GM23338 (cell line): ENCODE measurements around the gene ROCK2. TPM values are rescaled to one million over a fixed set of nuclear protein-coding genes. Genes with fewer than 3 reads are reported as not detected.
A peak's percentile ranks its signal among the peaks of the same experiment; 100 is the strongest.

Source experiments
- ATAC-seq: fragments of 200-7000 bp; cut with Tn5 transposase; 3 replicates; pipeline ENCODE4 v1.9.1; 2020
- DNase-seq: peaks from one replicate; pipeline ENCODE4 v3.0.0-alpha.2; 2015; ENCODE audit warnings: low spot score
- H2AFZ ChIP-seq: fragments of 200-600 bp; sonication (generic); 2 replicates; pipeline ENCODE4 v1.8.0; 2016; ENCODE audit warnings: antibody characterized with exemption, mild to moderate bottlenecking, moderate library complexity
- H3F3A ChIP-seq: fragments of 200-600 bp; sonication (generic); replicated peaks from 2 replicates; pipeline ENCODE4 v1.8.0; 2017; ENCODE audit warnings: antibody characterized with exemption, mixed run types, low read depth
- H3K27ac ChIP-seq: fragments of 200-600 bp; sonication (generic); 2 replicates; pipeline ENCODE4 v1.6.1; 2016; ENCODE audit warnings: low read depth
- H3K27me3 ChIP-seq: fragments of 200-600 bp; sonication (generic); 2 replicates; pipeline ENCODE4 v1.8.0; 2016; ENCODE audit warnings: mild to moderate bottlenecking, mixed run types, moderate library complexity; ENCODE audit not compliant: insufficient read depth
- H3K36me3 ChIP-seq: fragments of 200-600 bp; sonication (generic); 2 replicates; pipeline ENCODE4 v1.8.0; 2016; ENCODE audit warnings: mild to moderate bottlenecking; ENCODE audit not compliant: insufficient read depth
- H3K4me1 ChIP-seq: fragments of 200-600 bp; sonication (generic); 2 replicates; pipeline ENCODE4 v1.8.0; 2016; ENCODE audit warnings: mild to moderate bottlenecking, moderate library complexity; ENCODE audit not compliant: insufficient read depth
- H3K4me2 ChIP-seq: fragments of 200-600 bp; sonication (generic); 2 replicates; pipeline ENCODE4 v1.7.1; 2017; ENCODE audit warnings: mixed run types
- H3K4me3 ChIP-seq: fragments of 200-600 bp; sonication (generic); 2 replicates; pipeline ENCODE4 v1.6.1; 2016; ENCODE audit warnings: mixed run types
- H3K79me2 ChIP-seq: fragments of 200-600 bp; sonication (generic); replicated peaks from 2 replicates; pipeline ENCODE4 v1.8.0; 2017; ENCODE audit warnings: mild to moderate bottlenecking; ENCODE audit not compliant: insufficient read depth
- H3K9me2 ChIP-seq: fragments of 200-600 bp; sonication (generic); 2 replicates; pipeline ENCODE4 v1.8.0; 2017; ENCODE audit not compliant: insufficient read depth
- H4K20me1 ChIP-seq: fragments of 200-600 bp; sonication (generic); replicated peaks from 2 replicates; pipeline ENCODE4 v1.8.0; 2017; ENCODE audit warnings: mild to moderate bottlenecking; ENCODE audit not compliant: insufficient read depth
- H3K27ac Mint-ChIP-seq: 2 replicates; pipeline ENCODE4 v1.8.0; 2020; ENCODE audit warnings: inconsistent platforms, mild to moderate bottlenecking, moderate library complexity, mixed read lengths
- H3K27me3 Mint-ChIP-seq: 3 replicates; pipeline ENCODE4 v1.8.0; 2022; ENCODE audit warnings: low read depth, mild to moderate bottlenecking, moderate library complexity, mixed read lengths, inconsistent platforms; ENCODE audit not compliant: insufficient read depth, poor library complexity
- H3K36me3 Mint-ChIP-seq: 3 replicates; pipeline ENCODE4 v1.8.0; 2021; ENCODE audit warnings: low read depth, mild to moderate bottlenecking, inconsistent platforms, moderate library complexity, mixed read lengths
- H3K4me1 Mint-ChIP-seq: 3 replicates; pipeline ENCODE4 v1.8.0; 2020; ENCODE audit warnings: mild to moderate bottlenecking, inconsistent platforms, mixed read lengths
- H3K4me3 Mint-ChIP-seq: 3 replicates; pipeline ENCODE4 v1.8.0; 2021; ENCODE audit warnings: moderate library complexity, mild to moderate bottlenecking, inconsistent platforms, mixed read lengths
- H3K9me3 Mint-ChIP-seq: 3 replicates; pipeline ENCODE4 v1.8.0; 2020; ENCODE audit warnings: moderate library complexity, mild to moderate bottlenecking, inconsistent platforms, mixed read lengths
- CREB1 ChIP-seq: fragments of 250-450 bp; sonication (Bioruptor Pico); IDR thresholded peaks from 2 replicates; pipeline ENCODE4 v1.5.0; 2020; ENCODE audit warnings: low read depth, mild to moderate bottlenecking, moderate library complexity
- EZH2 ChIP-seq: fragments of 200-600 bp; sonication (generic); IDR thresholded peaks from one replicate; pipeline ENCODE4 v1.8.0; 2017; ENCODE audit warnings: antibody characterized with exemption, mild to moderate bottlenecking, low read depth; ENCODE audit not compliant: unreplicated experiment
- EZH2phosphoT487 ChIP-seq: fragments of 200-600 bp; sonication (generic); IDR thresholded peaks from one replicate; pipeline ENCODE4 v1.8.1; 2018; ENCODE audit warnings: antibody characterized with exemption; ENCODE audit not compliant: unreplicated experiment
- JUNB ChIP-seq: IDR thresholded peaks from one replicate; pipeline ENCODE4 v1.6.1; 2016; ENCODE audit warnings: antibody characterized with exemption; ENCODE audit not compliant: unreplicated experiment
- NANOG ChIP-seq: IDR thresholded peaks from 2 replicates; pipeline ENCODE4 v1.6.1; 2016; ENCODE audit warnings: antibody characterized with exemption, borderline replicate concordance
- POLR2AphosphoS5 ChIP-seq: IDR thresholded peaks from 2 replicates; pipeline ENCODE4 v1.6.1; 2016; ENCODE audit warnings: antibody characterized with exemption, low read depth
- REST ChIP-seq: IDR thresholded peaks from one replicate; pipeline ENCODE4 v1.6.1; 2018; ENCODE audit warnings: antibody characterized with exemption; ENCODE audit not compliant: unreplicated experiment
- STAT1 ChIP-seq: IDR thresholded peaks from one replicate; pipeline ENCODE4 v1.6.1; 2016; ENCODE audit warnings: antibody characterized with exemption; ENCODE audit not compliant: unreplicated experiment
- ZNF114 ChIP-seq: fragments of 250-450 bp; sonication (Bioruptor Pico); IDR thresholded peaks from 2 replicates; pipeline ENCODE4 v1.5.0; 2020; ENCODE audit warnings: mild to moderate bottlenecking, moderate library complexity
- ZNF331 ChIP-seq: fragments of 250-450 bp; sonication (Bioruptor Pico); IDR thresholded peaks from 2 replicates; pipeline ENCODE4 v1.5.0; 2020; ENCODE audit warnings: low read depth, mild to moderate bottlenecking, moderate library complexity
- ZNF462 ChIP-seq: fragments of 250-450 bp; sonication (Bioruptor Pico); IDR thresholded peaks from 2 replicates; pipeline ENCODE4 v1.5.0; 2020; ENCODE audit warnings: mild to moderate bottlenecking, moderate library complexity
- polyA plus RNA-seq: library from polyadenylated mRNA; unstranded; fragments of >200 nt; fragmentation: Nextera tagmentation; extraction: Ambion mirVana; gene quantifications from 2 replicates; pipeline ENCODE4 v1.2.1, GENCODE V29; 2016
- total RNA-seq: library from RNA; depleted of rRNA; stranded (reverse); fragments of >200 nt; shearing (Covaris generic); gene quantifications from 2 replicates; pipeline ENCODE4 v1.2.3, GENCODE V29; 2014
- TF ChIP-seq, protein P1 (sequence below), 2 experiments: fragments of 200-600 bp in 1 of 2; sonication (generic) in 1 of 2; conservative IDR thresholded peaks; 2 replicates each; pipeline versions ENCODE4 v1.5.1 to v1.6.1; 2016 to 2017; ENCODE audit warnings: antibody characterized with exemption in 2 of 2, low read depth in 2 of 2, mild to moderate bottlenecking in 2 of 2, moderate library complexity in 1 of 2
- TF ChIP-seq, protein P2 (sequence below): IDR thresholded peaks from 2 replicates; pipeline ENCODE4 v1.6.1; 2016; ENCODE audit warnings: antibody characterized with exemption

The ROCK2 gene
- total and polyA plus RNA-seq, 2 experiments from 2014 or later = 16.4 to 28.0 TPM

DNA sequence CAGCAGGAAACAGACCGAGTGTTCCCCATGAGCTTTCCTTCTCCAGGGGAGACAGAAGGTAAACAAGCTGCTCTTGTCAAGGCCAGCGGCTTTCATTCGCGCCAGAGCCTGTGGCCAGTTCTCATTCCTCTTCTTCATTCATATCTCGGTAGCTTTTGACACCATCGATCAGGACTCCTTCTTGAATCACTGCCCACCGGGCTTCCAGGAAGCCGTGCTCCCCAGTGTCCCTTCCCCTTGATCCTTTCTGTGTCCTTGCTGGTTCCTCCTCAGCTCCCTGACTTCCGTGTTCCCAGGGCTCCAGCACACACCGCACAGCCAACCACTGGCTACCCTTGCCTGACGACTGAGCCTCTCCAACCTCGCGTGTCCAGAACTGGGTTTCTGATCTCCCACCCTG, 175.1 kb downstream of the ROCK2 start:
- H3K4me3 ChIP-seq = no peak overlapping the region
- no peak for ATAC-seq
- peaks cover 3% of the 10 kb centered on the region; the same call in 2 of the 3 replicates for H3K4me1 Mint-ChIP-seq
- no peak for DNase-seq
- H3K9me3 Mint-ChIP-seq = peaks cover 4% of the 10 kb centered on the region; the same call in 1 of the 3 replicates
- H4K20me1 ChIP-seq = no peaks in the 10 kb centered on the region
- no peak overlapping the region for H3K27ac ChIP-seq
- peak overlapping the region; percentile 49; the same call in 1 of the 2 replicates for H3K27ac Mint-ChIP-seq
- no peaks in the 10 kb centered on the region for H3K4me1 ChIP-seq
- H3F3A ChIP-seq = no peaks in the 10 kb centered on the region
- no peaks in the 10 kb centered on the region for H3K36me3 Mint-ChIP-seq
- H3K79me2 ChIP-seq = no peaks in the 10 kb centered on the region
- no peak overlapping the region for H3K4me3 Mint-ChIP-seq
- H3K36me3 ChIP-seq = no peaks in the 10 kb centered on the region
- H3K4me2 ChIP-seq = no peak overlapping the region
- H2AFZ ChIP-seq = no peak overlapping the region
- peaks cover 5% of the 10 kb centered on the region for H3K27me3 Mint-ChIP-seq
- TF ChIP-seq STAT1 (no peak), ZNF331 (CRISPR knock-in tag) (no peak), NANOG (no peak), REST (no peak), EZH2 (no peak), ZNF114 (CRISPR knock-in tag) (no peak), POLR2AphosphoS5 (no peak), CREB1 (CRISPR knock-in tag) (no peak), JUNB (no peak), ZNF462 (no peak), EZH2phosphoT487 (no peak)
- TF ChIP-seq, protein P1, sequence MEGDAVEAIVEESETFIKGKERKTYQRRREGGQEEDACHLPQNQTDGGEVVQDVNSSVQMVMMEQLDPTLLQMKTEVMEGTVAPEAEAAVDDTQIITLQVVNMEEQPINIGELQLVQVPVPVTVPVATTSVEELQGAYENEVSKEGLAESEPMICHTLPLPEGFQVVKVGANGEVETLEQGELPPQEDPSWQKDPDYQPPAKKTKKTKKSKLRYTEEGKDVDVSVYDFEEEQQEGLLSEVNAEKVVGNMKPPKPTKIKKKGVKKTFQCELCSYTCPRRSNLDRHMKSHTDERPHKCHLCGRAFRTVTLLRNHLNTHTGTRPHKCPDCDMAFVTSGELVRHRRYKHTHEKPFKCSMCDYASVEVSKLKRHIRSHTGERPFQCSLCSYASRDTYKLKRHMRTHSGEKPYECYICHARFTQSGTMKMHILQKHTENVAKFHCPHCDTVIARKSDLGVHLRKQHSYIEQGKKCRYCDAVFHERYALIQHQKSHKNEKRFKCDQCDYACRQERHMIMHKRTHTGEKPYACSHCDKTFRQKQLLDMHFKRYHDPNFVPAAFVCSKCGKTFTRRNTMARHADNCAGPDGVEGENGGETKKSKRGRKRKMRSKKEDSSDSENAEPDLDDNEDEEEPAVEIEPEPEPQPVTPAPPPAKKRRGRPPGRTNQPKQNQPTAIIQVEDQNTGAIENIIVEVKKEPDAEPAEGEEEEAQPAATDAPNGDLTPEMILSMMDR (conservative IDR thresholded peaks at IDR 0.05; ENCODE audit: low read depth in 2 of 2) = no peak
- TF ChIP-seq, protein P2, sequence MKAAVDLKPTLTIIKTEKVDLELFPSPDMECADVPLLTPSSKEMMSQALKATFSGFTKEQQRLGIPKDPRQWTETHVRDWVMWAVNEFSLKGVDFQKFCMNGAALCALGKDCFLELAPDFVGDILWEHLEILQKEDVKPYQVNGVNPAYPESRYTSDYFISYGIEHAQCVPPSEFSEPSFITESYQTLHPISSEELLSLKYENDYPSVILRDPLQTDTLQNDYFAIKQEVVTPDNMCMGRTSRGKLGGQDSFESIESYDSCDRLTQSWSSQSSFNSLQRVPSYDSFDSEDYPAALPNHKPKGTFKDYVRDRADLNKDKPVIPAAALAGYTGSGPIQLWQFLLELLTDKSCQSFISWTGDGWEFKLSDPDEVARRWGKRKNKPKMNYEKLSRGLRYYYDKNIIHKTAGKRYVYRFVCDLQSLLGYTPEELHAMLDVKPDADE = no peak
- no peaks in the 10 kb centered on the region for H3K27me3 ChIP-seq
- H3K9me2 ChIP-seq = no peaks in the 10 kb centered on the region
